ENCODE measurements around the gene ASCL1.

The ASCL1 gene

GRCh38 chr12:102953221-102953620 lies 4.3 kb upstream of the ASCL1 start:
- no peak for DNase-seq

- no peak for DNase-seq
These were observed 3.3 kb upstream of the ASCL1 start for GRCh38 chr12:102954134-102954533.

- DNase-seq = no peak
These were observed 1.3 kb upstream of the ASCL1 start for GRCh38 chr12:102955926-102956737.

GRCh38 chr12:102956738-102957327 lies 641 bp upstream of the ASCL1 start:
- DNase-seq = no peak

GRCh38 chr12:102958073-102958829 lies 777 bp downstream of the ASCL1 start:
- DNase-seq = peak; percentile 5

- no peak for DNase-seq
These were observed 1.3 kb downstream of the ASCL1 start for GRCh38 chr12:102958830-102959176.

- DNase-seq = no peak
These were observed 1.9 kb downstream of the ASCL1 start for GRCh38 chr12:102959391-102959790.

- DNase-seq = no peak
These were observed 3.4 kb downstream of the ASCL1 start for GRCh38 chr12:102960766-102961465.

GRCh38 chr12:102961466-102961855 lies 4.0 kb downstream of the ASCL1 start:
- no peak for DNase-seq

GRCh38 chr12:102962532-102962931 lies 5.1 kb downstream of the ASCL1 start:
- DNase-seq = no peak

- DNase-seq = no peak
These were observed 5.5 kb downstream of the ASCL1 start for GRCh38 chr12:102962986-102963385.

- DNase-seq = no peak
These were observed 6.3 kb downstream of the ASCL1 start for GRCh38 chr12:102963796-102964195.

- DNase-seq = no peak
These were observed 7.4 kb downstream of the ASCL1 start for GRCh38 chr12:102964872-102965271.

- DNase-seq = no peak
These were observed 8.0 kb downstream of the ASCL1 start for GRCh38 chr12:102965281-102966155.

GRCh38 chr12:102966200-102966863 lies 8.9 kb downstream of the ASCL1 start:
- no peak for DNase-seq

- DNase-seq = no peak
These were observed 13.3 kb downstream of the ASCL1 start for GRCh38 chr12:102970780-102971179.

GRCh38 chr12:102971227-102971626 lies 13.8 kb downstream of the ASCL1 start:
- DNase-seq = no peak

- DNase-seq = no peak
These were observed 16.1 kb downstream of the ASCL1 start for GRCh38 chr12:102973583-102973982.

GRCh38 chr12:102976609-102977280 lies 19.3 kb downstream of the ASCL1 start:
- no peak for DNase-seq

GRCh38 chr12:102977945-102978706 lies 20.7 kb downstream of the ASCL1 start:
- DNase-seq = no peak

All from NCI-H1694 treated with DMSO at 0.1 percent for 48 hours (cell line).